ENCODE results near the gene COL1A2.

COL1A2 gene

GRCh38 chr7:94386416-94386815 lies 8.3 kb upstream of the COL1A2 start:
- DNase-seq = no peak

GRCh38 chr7:94388540-94388939 lies 6.2 kb upstream of the COL1A2 start:
- no peak for DNase-seq

GRCh38 chr7:94389381-94389780 lies 5.3 kb upstream of the COL1A2 start:
- DNase-seq = no peak

- DNase-seq = no peak
Observed at GRCh38 chr7:94391726-94392392, 2.8 kb upstream of the COL1A2 start.

GRCh38 chr7:94392393-94392786 lies 2.3 kb upstream of the COL1A2 start:
- DNase-seq = no peak

- no peak for DNase-seq
Observed at GRCh38 chr7:94393246-94394108, 1.2 kb upstream of the COL1A2 start.

- DNase-seq = no peak
Observed at GRCh38 chr7:94394109-94394436, 622 bp upstream of the COL1A2 start.

GRCh38 chr7:94395141-94396036 lies 694 bp downstream of the COL1A2 start:
- peak; percentile 68 for DNase-seq

GRCh38 chr7:94396037-94396431 lies 1.3 kb downstream of the COL1A2 start:
- DNase-seq = no peak

GRCh38 chr7:94396596-94396995 lies 1.9 kb downstream of the COL1A2 start:
- DNase-seq = no peak

- no peak for DNase-seq
Observed at GRCh38 chr7:94397722-94398121, 3.0 kb downstream of the COL1A2 start.

- DNase-seq = no peak
Observed at GRCh38 chr7:94398841-94399240, 4.1 kb downstream of the COL1A2 start.

GRCh38 chr7:94400022-94400421 lies 5.3 kb downstream of the COL1A2 start:
- no peak for DNase-seq

- no peak for DNase-seq
Observed at GRCh38 chr7:94400643-94401427, 6.1 kb downstream of the COL1A2 start.

- DNase-seq = no peak
Observed at GRCh38 chr7:94401428-94401814, 6.7 kb downstream of the COL1A2 start.

GRCh38 chr7:94403546-94403945 lies 8.9 kb downstream of the COL1A2 start:
- DNase-seq = no peak

GRCh38 chr7:94405506-94405905 lies 10.8 kb downstream of the COL1A2 start:
- no peak for DNase-seq

- no peak for DNase-seq
Observed at GRCh38 chr7:94406696-94407095, 12.0 kb downstream of the COL1A2 start.

- no peak for DNase-seq
Observed at GRCh38 chr7:94409200-94409948, 14.7 kb downstream of the COL1A2 start.

GRCh38 chr7:94410413-94411187 lies 15.9 kb downstream of the COL1A2 start:
- DNase-seq = no peak

GRCh38 chr7:94411188-94411466 lies 16.4 kb downstream of the COL1A2 start:
- no peak for DNase-seq
